Activated CD8-positive, alpha-beta memory T cell treated with anti-CD3 and anti-CD28 coated beads, Interleukin-2, amount 50 U/mL, for 4 hours (primary cell): Measurements from ENCODE around the gene CAD.

ENCODE experiments used
- DNase-seq: peaks from one replicate; pipeline ENCODE4 v3.0.0-alpha.2; 2020

CAD gene

GRCh38 chr2:27199241-27199640 lies 17.9 kb upstream of the CAD start:
- no peak for DNase-seq

DNA sequence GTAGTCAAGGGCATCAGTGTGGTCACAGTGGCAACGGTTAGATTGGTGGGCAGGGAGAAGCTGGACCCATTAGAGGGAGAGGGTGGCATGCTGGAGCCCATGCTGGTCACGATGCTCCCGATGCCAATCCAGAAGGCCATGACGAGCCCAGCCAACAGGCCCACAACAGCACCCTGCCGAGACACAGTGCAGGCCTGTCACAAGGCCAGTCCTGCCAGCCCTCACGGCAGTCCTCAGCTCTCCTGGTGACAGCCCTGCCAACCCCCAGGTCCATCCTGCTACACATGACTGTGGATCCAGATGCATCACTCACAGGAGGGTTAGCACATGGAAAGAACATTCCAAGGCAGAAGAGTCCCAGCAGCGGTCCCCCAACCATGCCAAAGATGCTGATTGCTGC lies 15.5 kb upstream of the CAD start:
- no peak for DNase-seq

DNA sequence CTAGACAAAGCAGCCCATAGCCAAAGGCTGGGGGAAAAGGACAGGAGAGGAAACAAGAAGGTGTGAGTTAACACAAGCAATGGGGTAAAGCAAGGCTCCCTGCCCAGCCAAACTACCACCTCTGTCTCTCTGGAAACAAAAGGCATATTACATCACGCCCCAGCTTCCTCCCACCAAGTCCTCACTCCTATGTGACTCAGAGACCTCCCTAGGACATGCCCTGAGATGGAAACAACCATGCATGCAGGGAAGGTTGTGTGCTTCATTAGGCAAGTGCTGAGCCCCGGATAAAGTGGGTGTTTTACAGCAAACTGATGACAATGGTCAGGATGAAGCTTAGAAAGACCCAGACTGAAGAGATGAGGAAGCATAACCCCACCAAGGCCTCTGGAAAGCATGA lies 14.3 kb upstream of the CAD start:
- no peak for DNase-seq

DNA sequence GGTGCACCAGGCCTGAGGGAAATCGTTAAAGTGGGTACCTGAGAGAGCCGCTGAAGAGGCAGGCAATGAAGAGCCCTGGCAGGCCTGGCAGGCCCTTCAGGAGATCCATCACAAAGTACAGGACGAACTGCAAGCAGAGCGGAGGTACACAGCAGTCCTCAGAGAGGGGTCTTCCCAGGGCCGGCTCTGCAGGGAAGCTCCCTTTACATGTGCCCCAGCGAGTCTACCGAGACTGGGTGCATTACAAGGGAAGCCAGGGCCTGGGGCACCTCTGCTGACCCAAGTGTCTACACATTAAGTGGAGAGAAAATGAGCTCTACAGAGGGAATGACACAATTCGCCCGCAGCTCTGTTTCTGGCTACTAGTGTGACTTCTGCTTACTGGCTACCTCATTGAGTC lies 13.4 kb upstream of the CAD start:
- no peak for DNase-seq

DNA sequence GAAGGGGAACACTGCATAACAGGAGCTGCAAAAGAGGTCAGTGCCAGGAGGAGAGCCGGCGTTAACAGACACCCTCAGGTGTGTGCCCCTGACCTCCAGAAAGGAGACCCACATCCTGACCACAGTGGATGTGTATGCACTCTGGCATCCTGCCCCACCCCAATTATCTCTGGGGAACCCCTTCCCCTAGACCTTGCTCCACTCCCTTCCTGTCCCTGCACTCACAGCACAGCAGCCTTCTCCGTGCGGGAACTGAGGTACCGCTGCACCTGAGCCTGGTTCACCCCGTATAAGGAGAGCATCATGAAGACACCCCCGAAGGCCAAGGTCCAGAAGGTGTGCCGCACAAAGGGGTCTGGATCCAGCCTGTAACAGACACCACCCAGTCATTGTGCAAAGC lies 12.6 kb upstream of the CAD start:
- no peak for DNase-seq

GRCh38 chr2:27205206-27205605 lies 12.0 kb upstream of the CAD start:
- no peak for DNase-seq

DNA sequence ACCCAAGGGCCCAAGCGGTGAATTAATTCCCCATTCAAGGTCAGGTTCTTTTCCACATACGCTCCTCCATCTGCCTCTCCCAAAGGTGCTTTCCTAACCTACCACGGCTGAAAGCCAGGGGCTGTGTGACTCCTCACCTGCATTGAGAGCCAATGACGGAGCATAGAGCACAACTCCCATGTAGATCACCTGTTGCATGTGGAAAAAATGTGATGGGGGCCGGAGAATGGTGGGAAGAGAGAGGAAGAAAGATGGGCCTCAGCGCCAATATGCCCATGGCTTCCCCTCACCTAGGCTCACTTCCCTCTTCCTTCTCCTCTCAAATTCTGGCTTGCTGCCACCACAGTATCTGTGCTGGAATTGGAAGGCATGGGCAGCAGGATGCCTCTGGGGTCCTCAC lies 10.8 kb upstream of the CAD start:
- DNase-seq = no peak

GRCh38 chr2:27208486-27209050 lies 8.6 kb upstream of the CAD start:
- no peak for DNase-seq

- DNase-seq = no peak
Measured at GRCh38 chr2:27209621-27210401, 7.4 kb upstream of the CAD start.

- no peak for DNase-seq
Measured at GRCh38 chr2:27211241-27211942, 5.8 kb upstream of the CAD start.

DNA sequence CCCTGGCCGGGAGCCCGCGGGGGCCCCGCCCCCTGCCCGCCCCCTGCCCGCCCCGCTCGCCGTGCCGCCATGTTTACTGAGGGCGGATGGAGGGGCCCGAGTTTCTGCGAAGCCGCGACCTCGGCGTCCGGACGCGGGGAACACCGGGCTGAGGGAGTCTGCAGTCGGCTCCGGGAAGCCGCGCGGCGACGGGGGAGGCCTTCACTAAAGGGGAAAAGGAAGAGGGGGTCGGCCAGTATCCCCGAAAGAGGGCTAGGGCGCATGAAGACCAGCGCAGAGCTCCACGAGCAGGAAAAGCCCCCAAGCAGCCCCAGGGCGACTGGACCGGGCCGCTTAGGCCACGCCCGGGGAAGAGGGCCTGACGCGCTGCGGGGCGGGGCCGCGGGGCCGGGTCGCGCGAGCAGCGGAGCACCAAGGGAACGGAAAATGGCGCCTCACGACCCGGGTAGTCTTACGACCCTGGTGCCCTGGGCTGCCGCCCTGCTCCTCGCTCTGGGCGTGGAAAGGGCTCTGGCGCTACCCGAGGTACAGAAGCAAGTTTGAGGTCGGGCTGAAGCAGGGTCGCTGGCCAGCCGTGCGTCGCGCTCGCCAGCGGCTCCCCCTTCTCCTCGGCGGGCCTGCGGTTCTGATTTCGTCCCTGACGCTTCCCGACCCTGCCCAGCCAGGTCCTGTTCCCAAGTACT lies 5.1 kb upstream of the CAD start, which contains the start of the genes ATRAID and SLC5A6:
Gene ATRAID (plus strand): TSS at position 99 of the 683 bp plus-strand sequence. CDS start 328 bp downstream, at position 427.
Gene SLC5A6 (minus strand): TSS at position 326 of the 683 bp plus-strand sequence. CDS start 4,618 bp downstream, outside the sequence.
- DNase-seq = peak; percentile 88

GRCh38 chr2:27212626-27213471 lies 4.3 kb upstream of the CAD start:
- DNase-seq = no peak

DNA sequence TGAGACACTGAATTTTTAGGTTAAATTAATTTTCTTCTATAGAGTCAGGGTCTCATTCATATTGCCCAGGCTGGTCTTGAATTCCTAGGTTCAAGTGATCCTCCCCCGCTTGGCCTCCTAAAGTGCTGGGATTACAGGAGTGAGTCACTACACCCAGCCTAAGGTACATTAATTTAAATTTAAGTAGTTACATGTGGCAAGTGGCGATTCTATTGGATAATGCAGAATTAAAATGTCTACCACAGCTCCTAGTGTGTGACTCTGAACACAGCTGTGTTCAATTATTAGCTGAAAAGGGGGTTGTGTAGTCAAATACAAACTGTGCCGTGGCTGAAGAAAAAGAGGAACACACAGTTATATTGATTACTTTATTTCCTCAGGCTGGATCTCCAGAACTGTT lies 2.2 kb upstream of the CAD start:
- no peak for DNase-seq

DNA sequence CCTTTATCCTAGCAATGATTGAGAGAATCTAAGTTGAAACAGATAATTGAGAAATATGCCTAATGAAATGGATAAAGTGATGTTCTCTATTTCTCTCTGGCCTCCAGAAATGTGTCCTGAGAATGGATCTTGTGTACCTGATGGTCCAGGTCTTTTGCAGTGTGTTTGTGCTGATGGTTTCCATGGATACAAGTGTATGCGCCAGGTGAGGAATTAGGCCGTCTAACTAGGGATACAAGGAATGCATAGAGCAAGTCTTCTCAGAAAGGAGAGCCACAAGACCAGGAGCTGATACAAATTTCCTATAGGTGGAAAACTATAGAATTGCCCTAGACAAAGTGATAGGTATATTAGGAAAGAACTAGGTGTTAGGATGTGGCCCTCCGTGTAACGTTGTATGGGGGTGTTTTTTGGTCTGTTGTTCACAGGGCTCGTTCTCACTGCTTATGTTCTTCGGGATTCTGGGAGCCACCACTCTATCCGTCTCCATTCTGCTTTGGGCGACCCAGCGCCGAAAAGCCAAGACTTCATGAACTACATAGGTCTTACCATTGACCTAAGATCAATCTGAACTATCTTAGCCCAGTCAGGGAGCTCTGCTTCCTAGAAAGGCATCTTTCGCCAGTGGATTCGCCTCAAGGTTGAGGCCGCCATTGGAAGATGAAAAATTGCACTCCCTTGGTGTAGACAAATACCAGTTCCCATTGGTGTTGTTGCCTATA lies 592 bp upstream of the CAD start:
- DNase-seq = no peak

DNA sequence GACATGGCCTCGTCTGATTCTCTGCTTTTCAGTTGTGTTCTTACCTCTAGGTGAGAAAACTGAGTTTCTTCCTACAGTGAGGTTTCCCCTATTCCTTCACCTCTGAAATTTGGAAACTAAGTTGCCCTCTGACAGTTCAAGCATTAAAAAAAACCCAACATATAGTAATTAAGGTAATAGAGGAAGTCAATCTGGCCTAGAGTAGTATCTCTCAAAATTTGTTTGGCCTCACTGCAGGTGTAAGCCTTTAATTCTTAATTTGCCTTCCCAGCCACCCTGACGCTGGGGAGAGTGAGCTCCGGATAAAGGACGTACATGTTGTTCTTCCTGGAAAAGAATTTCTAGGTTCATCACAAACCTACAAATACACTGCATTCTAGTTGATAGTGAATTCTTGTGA lies 1.4 kb downstream of the CAD start:
- no peak for DNase-seq

DNA sequence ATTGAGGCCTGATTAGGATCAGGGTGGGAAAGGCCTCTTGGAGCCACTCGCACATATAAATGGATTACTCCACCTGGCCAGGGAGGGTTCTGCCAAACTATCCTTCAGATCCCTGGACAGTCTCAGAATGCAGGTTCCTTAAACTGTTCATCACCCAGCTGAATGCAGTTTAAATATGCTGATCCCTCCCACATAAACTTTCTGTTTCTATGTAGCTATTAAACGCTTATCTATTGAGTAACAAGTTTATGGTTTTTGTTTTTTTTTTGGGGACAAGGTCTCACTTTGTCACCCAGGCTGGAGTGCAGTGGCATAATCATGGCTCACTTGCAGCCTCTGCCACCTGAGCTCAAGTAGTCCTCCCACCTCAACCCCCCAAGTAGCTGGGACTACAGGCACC lies 1.9 kb downstream of the CAD start:
- no peak for DNase-seq

- no peak for DNase-seq
Measured at GRCh38 chr2:27220091-27220490, 2.9 kb downstream of the CAD start.

DNA sequence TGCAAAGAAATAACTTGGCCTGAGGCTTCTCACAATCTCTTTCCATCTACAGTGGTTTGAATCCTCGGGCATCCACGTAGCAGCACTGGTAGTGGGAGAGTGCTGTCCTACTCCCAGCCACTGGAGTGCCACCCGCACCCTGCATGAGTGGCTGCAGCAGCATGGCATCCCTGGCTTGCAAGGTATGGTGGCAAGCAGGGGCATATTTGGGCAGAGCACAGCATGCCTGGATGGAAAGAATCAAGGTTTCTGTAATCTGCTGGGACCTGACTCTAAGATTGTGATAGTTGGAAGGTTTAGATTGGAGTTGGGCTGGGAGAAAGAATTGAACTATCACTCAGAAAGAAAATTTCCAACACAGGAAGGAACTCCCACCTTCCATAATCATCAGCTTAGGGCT lies 4.0 kb downstream of the CAD start:
- DNase-seq = no peak

GRCh38 chr2:27222407-27222806 lies 5.2 kb downstream of the CAD start:
- no peak for DNase-seq

- no peak for DNase-seq
Measured at GRCh38 chr2:27223416-27223815, 6.2 kb downstream of the CAD start.

DNA sequence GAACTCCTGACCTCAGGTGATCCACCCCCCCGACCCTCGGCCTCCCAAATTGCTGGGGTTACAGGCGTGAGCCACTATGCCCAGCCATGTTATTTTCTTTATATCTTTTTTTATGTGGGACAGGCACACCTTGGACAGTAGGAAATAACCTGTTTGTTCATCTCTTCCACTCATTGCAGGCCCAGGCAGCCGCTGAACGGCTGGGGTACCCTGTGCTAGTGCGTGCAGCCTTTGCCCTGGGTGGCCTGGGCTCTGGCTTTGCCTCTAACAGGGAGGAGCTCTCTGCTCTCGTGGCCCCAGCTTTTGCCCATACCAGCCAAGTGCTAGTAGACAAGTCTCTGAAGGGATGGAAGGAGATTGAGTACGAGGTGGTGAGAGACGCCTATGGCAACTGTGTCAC lies 8.4 kb downstream of the CAD start:
- no peak for DNase-seq

DNA sequence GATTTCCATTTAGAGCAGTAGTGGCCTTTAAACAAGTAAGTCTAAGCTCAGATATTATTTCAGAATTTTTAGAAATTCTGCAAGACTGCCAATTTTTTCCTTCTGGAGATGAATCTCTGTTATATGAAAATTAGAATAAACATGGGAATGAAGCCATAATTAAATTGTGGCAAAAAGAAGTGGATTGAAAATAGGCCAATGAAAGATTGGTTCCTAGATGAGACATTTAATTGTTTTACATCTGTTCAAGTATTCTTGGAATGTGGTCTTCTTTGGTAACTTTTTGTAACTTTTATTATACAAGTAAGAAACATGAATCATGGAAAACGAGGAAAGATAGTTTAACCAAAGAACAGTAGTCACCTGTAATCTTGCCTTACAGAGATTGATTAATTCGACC lies 10.3 kb downstream of the CAD start:
- no peak for DNase-seq
